Aorta (tissue), 5 donors: ENCODE measurements around the gene MYLK. TPM values are rescaled to one million over a fixed set of nuclear protein-coding genes. Genes with fewer than 3 reads are reported as not detected.

Experiments used
- ATAC-seq: fragments of 200-7000 bp; cut with Tn5 transposase; one replicate; pipeline ENCODE4 v1.9.1; 2022; ENCODE audit warnings: moderate library complexity; ENCODE audit not compliant: low FRiP score
- DNase-seq, 2 donors: peaks; one replicate each; pipeline ENCODE4 v3.0.0-alpha.2; 2020
- H3K27ac ChIP-seq, 2 donors: one replicate each; pipeline ENCODE4 v1.5.1; 2013; ENCODE audit warnings: low read length in 2 of 2, mild to moderate bottlenecking in 2 of 2, moderate library complexity in 2 of 2, control low read depth in 1 of 2, inconsistent platforms in 1 of 2, low read depth in 1 of 2
- H3K27me3 ChIP-seq, 2 donors: one replicate each; pipeline ENCODE4 v1.6.1; 2013; ENCODE audit warnings: control low read depth in 1 of 2, low read length in 1 of 2, mild to moderate bottlenecking in 1 of 2, moderate library complexity in 1 of 2; ENCODE audit not compliant: insufficient read depth in 2 of 2, control insufficient read depth in 1 of 2
- H3K36me3 ChIP-seq, 2 donors: one replicate each; pipeline ENCODE4 v1.6.1; 2013; ENCODE audit warnings: control low read depth in 1 of 2, low read length in 1 of 2, mild to moderate bottlenecking in 1 of 2; ENCODE audit not compliant: insufficient read depth in 2 of 2, control insufficient read depth in 1 of 2
- H3K4me1 ChIP-seq, 2 donors: one replicate each; pipeline ENCODE4 v1.6.1; 2013; ENCODE audit warnings: low read length in 2 of 2, control low read depth in 1 of 2, mild to moderate bottlenecking in 1 of 2, moderate library complexity in 1 of 2; ENCODE audit not compliant: insufficient read depth in 2 of 2, control insufficient read depth in 1 of 2
- H3K4me3 ChIP-seq, 2 donors: one replicate each; pipeline ENCODE4 v1.5.1; 2013; ENCODE audit warnings: low read length in 2 of 2, control low read depth in 1 of 2, mild to moderate bottlenecking in 1 of 2
- H3K9me3 ChIP-seq: one replicate; pipeline ENCODE4 v1.6.1; 2013; ENCODE audit warnings: mild to moderate bottlenecking, low read length; ENCODE audit not compliant: control insufficient read depth
- WGBS, 2 donors: extraction: QIAGEN DNeasy Blood & Tissue Kit; methylation state at CpG; one replicate each; pipeline ENCODE4 v1.1.7; 2013; 5-methylcytosine and 5-hydroxymethylcytosine counted together
- intact Hi-C, 2 donors: fragments of 100-400 bp; cut with DNase I; formaldehyde crosslinking; loops; one replicate each; pipeline versions ENCODE4 v1.14.2 to v1.15.0; 2022
- polyA plus RNA-seq, 2 donors: library from polyadenylated mRNA; stranded (reverse); fragments of 200-250 nt; gene quantifications; one replicate each; pipeline ENCODE4 v1.2.3, GENCODE V29; 2013
- total RNA-seq, 2 donors: library from RNA; stranded (reverse); fragmentation: NEBNext Ultra II Directional; extraction: Animal tissue kit (Norgen Biotek cat#: 25700); gene quantifications; one replicate each; pipeline ENCODE4 v1.2.1, GENCODE V29; 2021
- donor health status: healthy with polysubstance abuse.
- donor health status: Bipolar disorder and iron deficiency.
- donor health status: DM: no; HTN: no; CAD: no.
- donor health status: DM: no; HTN: no; CAD: no.
- donor health status: DM: yes; HTN: yes; CAD: no.

The MYLK gene
- total and polyA plus RNA-seq, 4 donors: 134 to 786 (median 314) TPM

- intact Hi-C loops: no loop called here
- 94 to 97% methylated on average over 3 of the region's 3 CpGs for WGBS, 2 donors
- Histone ChIP-seq H3K9me3 (no peaks in the 10 kb centered on the region), H3K27ac (peak overlapping the region in 1 of 2 donors; percentile 26), H3K27me3 (no peaks in the 10 kb centered on the region), H3K36me3 (peaks cover 0 to 4% of the 10 kb centered on the region in 2 donors), H3K4me3 (no peak overlapping the region), H3K4me1 (no peaks in the 10 kb centered on the region)
- DNase-seq (no peak), ATAC-seq (no peak)
Measured at GRCh38 chr3:123728991-123729390, 155.1 kb downstream of the MYLK start.

- H3K27ac ChIP-seq: no peak overlapping the region
- no peaks in the 10 kb centered on the region for H3K27me3 ChIP-seq
- ATAC-seq: no peak
- 47 to 50% methylated on average over 2 of the region's 2 CpGs for WGBS, 2 donors
- peaks cover 0 to 4% of the 10 kb centered on the region in 2 donors for H3K36me3 ChIP-seq
- no peaks in the 10 kb centered on the region for H3K4me1 ChIP-seq
- H3K9me3 ChIP-seq: no peaks in the 10 kb centered on the region
- no peak for DNase-seq
- intact Hi-C loops: no loop called here
- H3K4me3 ChIP-seq: no peak overlapping the region
Measured at GRCh38 chr3:123728014-123728413, 156.1 kb downstream of the MYLK start.

- Histone ChIP-seq H3K36me3 (no peaks in the 10 kb centered on the region), H3K27me3 (no peaks in the 10 kb centered on the region), H3K4me3 (no peak overlapping the region), H3K4me1 (peaks cover 0 to under 1% of the 10 kb centered on the region in 2 donors), H3K9me3 (no peaks in the 10 kb centered on the region), H3K27ac (peak overlapping the region in 1 of 2 donors; percentile 4)
- 75 to 76% methylated on average over 11 of the region's 11 CpGs for WGBS, 2 donors
- ATAC-seq: no peak
- intact Hi-C loops: no loop called here
- no peak for DNase-seq
Measured at GRCh38 chr3:123725652-123726400, 158.3 kb downstream of the MYLK start.

GRCh38 chr3:123724306-123724705 is 159.8 kb downstream of the MYLK start:
- no peaks in the 10 kb centered on the region for H3K27me3 ChIP-seq
- H3K27ac ChIP-seq: peak overlapping the region in 1 of 2 donors; percentile 38
- H3K36me3 ChIP-seq: no peaks in the 10 kb centered on the region
- intact Hi-C loops: loop anchor here in 1 of 2 donors (5.0 kb wide), 1 partner anchor 158 kb away; the partner anchor contains the start of gene MYLK
- no peak overlapping the region for H3K4me3 ChIP-seq
- H3K4me1 ChIP-seq: peaks cover 0 to 2% of the 10 kb centered on the region in 2 donors
- 3% methylated on average over 3 of the region's 3 CpGs for WGBS, 2 donors
- no peak for DNase-seq
- ATAC-seq: no peak
- H3K9me3 ChIP-seq: no peaks in the 10 kb centered on the region

GRCh38 chr3:123723522-123724168 is 160.5 kb downstream of the MYLK start:
- DNase-seq: no peak
- WGBS, 2 donors: 7 to 10% methylated on average over 9 of the region's 9 CpGs
- no peak for ATAC-seq
- Histone ChIP-seq H3K36me3 (no peaks in the 10 kb centered on the region), H3K27ac (peak overlapping the region in 1 of 2 donors; percentile 7), H3K4me1 (peaks cover 0 to 2% of the 10 kb centered on the region in 2 donors), H3K9me3 (no peaks in the 10 kb centered on the region), H3K27me3 (no peaks in the 10 kb centered on the region), H3K4me3 (no peak overlapping the region)
- intact Hi-C loops: loop anchor here in 1 of 2 donors (5.0 kb wide), 1 partner anchor 159 kb away; the partner anchor contains the start of gene MYLK

GRCh38 chr3:123723070-123723469 is 161.1 kb downstream of the MYLK start:
- peaks cover 0 to 2% of the 10 kb centered on the region in 2 donors for H3K4me1 ChIP-seq
- intact Hi-C loops: loop anchor here in 1 of 2 donors (5.0 kb wide), 1 partner anchor 159 kb away; the partner anchor contains the start of gene MYLK

GRCh38 chr3:123722456-123722855 is 161.7 kb downstream of the MYLK start:
- Histone ChIP-seq H3K27ac (peak overlapping the region in 1 of 2 donors; percentile 39), H3K36me3 (no peaks in the 10 kb centered on the region), H3K4me1 (peaks cover 0 to 2% of the 10 kb centered on the region in 2 donors), H3K4me3 (no peak overlapping the region), H3K27me3 (no peaks in the 10 kb centered on the region), H3K9me3 (no peaks in the 10 kb centered on the region)
- no peak for ATAC-seq
- WGBS, 2 donors: 16 to 18% methylated on average over 5 of the region's 5 CpGs
- DNase-seq: no peak
- intact Hi-C loops: loop anchor here in 1 of 2 donors (5.0 kb wide), 1 partner anchor 160 kb away; the partner anchor contains the start of gene MYLK

More at GRCh38 chr3:123723070-123723469, 161.1 kb downstream of the MYLK start:
- WGBS, 2 donors: 44 to 51% methylated on average over 4 of the region's 4 CpGs
- no peaks in the 10 kb centered on the region for H3K27me3 ChIP-seq
- no peak overlapping the region for H3K27ac ChIP-seq
- no peak for ATAC-seq
- H3K9me3 ChIP-seq: no peaks in the 10 kb centered on the region
- no peak overlapping the region for H3K4me3 ChIP-seq
- DNase-seq: no peak
- no peaks in the 10 kb centered on the region for H3K36me3 ChIP-seq

- no peak for DNase-seq
- 77 to 81% methylated on average over 10 of the region's 10 CpGs for WGBS, 2 donors
- H3K4me3 ChIP-seq: no peak overlapping the region
- peaks cover 0 to 2% of the 10 kb centered on the region in 2 donors for H3K4me1 ChIP-seq
- peak overlapping the region in 1 of 2 donors; percentile 39 for H3K27ac ChIP-seq
- no peaks in the 10 kb centered on the region for H3K27me3 ChIP-seq
- intact Hi-C loops: loop anchor here in 1 of 2 donors (5.0 kb wide), 1 partner anchor 160 kb away; the partner anchor contains the start of gene MYLK
- no peaks in the 10 kb centered on the region for H3K36me3 ChIP-seq
- no peak for ATAC-seq
- no peaks in the 10 kb centered on the region for H3K9me3 ChIP-seq
Measured at GRCh38 chr3:123722021-123722420, 162.1 kb downstream of the MYLK start.
